Measurements from ENCODE around the gene EHBP1L1. TPM values are rescaled to one million over a fixed set of nuclear protein-coding genes. Genes with fewer than 3 reads are reported as not detected.
A peak's percentile ranks its signal among the peaks of the same experiment; 100 is the strongest.

The EHBP1L1 gene
- total RNA-seq, 1 donor: 58.6 TPM

GRCh38 chr11:65571940-65572339 lies 3.9 kb upstream of the EHBP1L1 start:
- H3K27me3 ChIP-seq (ENCODE audit: insufficient read depth, low read length): no peaks in the 10 kb centered on the region
- peak overlapping the region; percentile 98 for H3K4me3 ChIP-seq (ENCODE audit: insufficient read depth, low read length)
- peaks cover 54% of the 10 kb centered on the region for H3K4me1 ChIP-seq (ENCODE audit: insufficient read depth, low read length)
- H3K4me2 ChIP-seq (ENCODE audit: insufficient read depth, low read length): peak overlapping the region; percentile 100
- peak; percentile 46 for TF ChIP-seq CTCF (IDR thresholded peaks at IDR 0.05; ENCODE audit: extremely low read depth, low read depth, low read length)
- H3K79me2 ChIP-seq (ENCODE audit: insufficient read depth, low read length): peaks cover 65% of the 10 kb centered on the region
- H3K36me3 ChIP-seq (ENCODE audit: insufficient read depth, low read length): peaks cover 11% of the 10 kb centered on the region
- H3K9me3 ChIP-seq (ENCODE audit: low read depth, low read length): no peaks in the 10 kb centered on the region
- peak; percentile 92 for DNase-seq (ENCODE audit: insufficient read length, low spot score, missing footprints)
- H3K27ac ChIP-seq (ENCODE audit: low read depth, low read length): no peak overlapping the region
- H2AFZ ChIP-seq (ENCODE audit: low read length): no peak overlapping the region
- H4K20me1 ChIP-seq (ENCODE audit: insufficient read depth, low read length): peaks cover 17% of the 10 kb centered on the region

DNA sequence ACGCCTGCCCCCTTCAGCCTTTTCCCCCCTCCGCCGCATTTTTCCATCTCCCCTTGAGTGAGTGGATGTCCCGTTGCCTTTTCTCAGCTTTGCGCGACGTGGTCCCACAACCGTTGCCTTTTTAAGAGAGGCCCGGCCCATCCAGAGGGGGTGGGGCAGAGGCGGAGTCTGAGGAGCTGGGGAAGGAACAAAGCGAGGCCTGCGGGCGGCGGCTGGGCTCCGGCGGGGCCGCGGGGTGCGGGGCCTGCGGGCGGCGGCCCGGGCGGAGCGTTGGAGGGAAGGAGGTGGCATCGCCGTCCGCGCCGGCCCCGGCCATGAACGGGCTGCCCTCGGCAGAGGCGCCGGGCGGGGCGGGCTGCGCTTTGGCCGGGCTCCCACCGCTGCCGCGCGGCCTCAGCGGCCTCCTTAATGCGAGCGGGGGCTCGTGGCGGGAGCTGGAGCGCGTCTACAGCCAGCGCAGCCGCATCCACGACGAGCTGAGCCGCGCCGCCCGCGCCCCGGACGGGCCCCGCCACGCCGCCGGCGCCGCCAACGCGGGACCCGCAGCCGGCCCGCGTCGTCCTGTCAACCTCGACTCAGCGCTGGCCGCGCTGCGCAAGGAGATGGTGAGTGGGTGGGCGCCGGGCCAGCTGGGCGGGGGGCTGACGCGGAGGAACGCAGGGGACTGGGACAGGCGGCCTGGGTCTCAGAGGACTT lies 3.3 kb upstream of the EHBP1L1 start, which contains the start of gene FAM89B:
FAM89B (plus strand) TSS at position 183 of the 696 bp plus-strand sequence; CDS start at position 315, 132 bp downstream.
- H3K27me3 ChIP-seq (ENCODE audit: insufficient read depth, low read length): no peaks in the 10 kb centered on the region
- H3K79me2 ChIP-seq (ENCODE audit: insufficient read depth, low read length): peaks cover 67% of the 10 kb centered on the region
- peak; percentile 99 for DNase-seq (ENCODE audit: insufficient read length, low spot score, missing footprints)
- peaks cover 11% of the 10 kb centered on the region for H3K36me3 ChIP-seq (ENCODE audit: insufficient read depth, low read length)
- H4K20me1 ChIP-seq (ENCODE audit: insufficient read depth, low read length): peaks cover 19% of the 10 kb centered on the region
- H3K4me3 ChIP-seq (ENCODE audit: insufficient read depth, low read length): peak within 1 kb of the TSS; percentile 98
- TF ChIP-seq CTCF (IDR thresholded peaks at IDR 0.05; ENCODE audit: extremely low read depth, low read depth, low read length): no peak
- H3K27ac ChIP-seq (ENCODE audit: low read depth, low read length): peak within 1 kb of the TSS; percentile 37
- no peaks in the 10 kb centered on the region for H3K9me3 ChIP-seq (ENCODE audit: low read depth, low read length)
- H3K4me2 ChIP-seq (ENCODE audit: insufficient read depth, low read length): peak within 1 kb of the TSS; percentile 100
- H2AFZ ChIP-seq (ENCODE audit: low read length): no peak within 1 kb of the TSS
- H3K4me1 ChIP-seq (ENCODE audit: insufficient read depth, low read length): peaks cover 60% of the 10 kb centered on the region

DNA sequence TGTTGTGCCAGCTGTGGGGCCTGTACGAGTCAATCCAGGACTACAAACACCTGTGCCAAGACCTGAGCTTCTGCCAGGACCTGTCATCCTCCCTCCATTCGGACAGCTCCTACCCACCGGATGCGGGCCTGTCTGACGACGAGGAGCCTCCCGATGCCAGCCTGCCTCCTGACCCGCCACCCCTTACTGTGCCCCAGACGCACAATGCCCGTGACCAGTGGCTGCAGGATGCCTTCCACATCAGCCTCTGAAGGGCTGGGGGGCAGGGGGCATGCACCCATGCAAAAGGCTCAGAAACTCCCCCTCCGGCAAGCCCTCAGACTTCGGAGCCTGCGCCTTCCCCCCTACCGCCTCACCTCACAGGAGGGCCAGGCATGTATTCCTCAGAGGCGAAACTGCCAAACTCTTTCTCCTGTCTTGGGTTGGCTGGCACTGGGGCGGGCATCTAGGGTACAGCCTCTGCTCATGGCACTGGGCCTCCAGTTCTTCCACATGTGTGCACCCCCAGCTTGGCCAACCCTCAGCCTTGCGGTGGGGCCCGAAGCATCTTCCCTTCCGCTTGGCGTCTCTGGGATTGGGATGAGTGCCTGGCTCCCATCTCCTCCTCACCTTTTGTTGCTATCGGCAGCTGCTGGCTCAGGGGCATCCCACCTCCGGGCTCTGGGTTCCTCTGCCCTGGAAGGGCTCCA lies 2.3 kb upstream of the EHBP1L1 start:
- H3K4me1 ChIP-seq (ENCODE audit: insufficient read depth, low read length): peaks cover 67% of the 10 kb centered on the region
- no peak overlapping the region for H2AFZ ChIP-seq (ENCODE audit: low read length)

More for the DNA sequence above, 2.3 kb upstream of the EHBP1L1 start:
- TF ChIP-seq CTCF (IDR thresholded peaks at IDR 0.05; ENCODE audit: extremely low read depth, low read depth, low read length): no peak
- no peaks in the 10 kb centered on the region for H3K27me3 ChIP-seq (ENCODE audit: insufficient read depth, low read length)
- peaks cover 27% of the 10 kb centered on the region for H4K20me1 ChIP-seq (ENCODE audit: insufficient read depth, low read length)
- no peaks in the 10 kb centered on the region for H3K9me3 ChIP-seq (ENCODE audit: low read depth, low read length)
- H3K4me2 ChIP-seq (ENCODE audit: insufficient read depth, low read length): peak overlapping the region; percentile 95
- H3K79me2 ChIP-seq (ENCODE audit: insufficient read depth, low read length): peaks cover 68% of the 10 kb centered on the region
- DNase-seq (ENCODE audit: insufficient read length, low spot score, missing footprints): peak; percentile 95
- peak overlapping the region; percentile 37 for H3K27ac ChIP-seq (ENCODE audit: low read depth, low read length)
- H3K4me3 ChIP-seq (ENCODE audit: insufficient read depth, low read length): peak overlapping the region; percentile 98
- peaks cover 7% of the 10 kb centered on the region for H3K36me3 ChIP-seq (ENCODE audit: insufficient read depth, low read length)

All from osteoblast (primary cell).